Spleen (tissue), 11 donors: Measurements from ENCODE around the gene HBM. TPM values are rescaled to one million over a fixed set of nuclear protein-coding genes. Genes with fewer than 3 reads are reported as not detected.
"Not testable (repeated sequence)": the region's sequence is repeated elsewhere in the genome, so short reads cannot be mapped to it uniquely, and the experiment has no call there.

Source experiments
- DNase-seq: peaks from one replicate; pipeline ENCODE4 v3.0.0-alpha.2; 2020
- H3K27ac ChIP-seq, 8 donors: fragments of 200-600 bp; sonication (generic) in 7 of 8; 1 replicate in 4 of 8; 2 replicates in 4 of 8; pipeline versions ENCODE4 v1.5.0 to v1.8.0; 2016 to 2021; ENCODE audit warnings: inconsistent platforms in 4 of 8, mild to moderate bottlenecking in 4 of 8, moderate library complexity in 1 of 8
- H3K27me3 ChIP-seq, 7 donors: fragments of 200-600 bp; sonication (generic) in 6 of 7; replicated peaks in 1 of 7; 1 replicate in 4 of 7; 2 replicates in 3 of 7; pipeline versions ENCODE4 v1.5.0 to v1.8.0; 2016 to 2021; ENCODE audit warnings: inconsistent platforms in 3 of 7, mild to moderate bottlenecking in 1 of 7
- H3K36me3 ChIP-seq, 6 donors: fragments of 200-600 bp; sonication (generic) in 5 of 6; 1 replicate in 4 of 6; 2 replicates in 2 of 6; pipeline versions ENCODE4 v1.5.0 to v1.8.0; 2016 to 2021; ENCODE audit warnings: inconsistent platforms in 2 of 6
- H3K4me1 ChIP-seq, 6 donors: fragments of 200-600 bp; sonication (generic) in 5 of 6; 1 replicate in 3 of 6; 2 replicates in 3 of 6; pipeline versions ENCODE4 v1.5.0 to v1.8.0; 2016 to 2021; ENCODE audit warnings: inconsistent platforms in 3 of 6
- H3K4me3 ChIP-seq, 8 donors: fragments of 200-600 bp; sonication (generic) in 7 of 8; 1 replicate in 4 of 8; 2 replicates in 4 of 8; pipeline versions ENCODE4 v1.5.0 to v1.8.0; 2016 to 2021; ENCODE audit warnings: inconsistent platforms in 4 of 8, mild to moderate bottlenecking in 4 of 8, moderate library complexity in 2 of 8
- H3K9me3 ChIP-seq, 8 donors: fragments of 200-600 bp; sonication (generic) in 7 of 8; 1 replicate in 4 of 8; 2 replicates in 4 of 8; pipeline versions ENCODE4 v1.5.0 to v1.8.0; 2016 to 2021; ENCODE audit warnings: inconsistent platforms in 4 of 8
- POLR2A ChIP-seq, 3 donors: fragments of 450-650 bp; IDR thresholded peaks; one replicate each; pipeline ENCODE4 v1.5.1; 2017; ENCODE audit warnings: antibody characterized with exemption in 3 of 3, mild to moderate bottlenecking in 1 of 3
- POLR2AphosphoS5 ChIP-seq, 3 donors: sonication (generic); formaldehyde crosslinking; IDR thresholded peaks; one replicate each; pipeline ENCODE4 v1.5.1; 2017; ENCODE audit warnings: antibody characterized with exemption in 3 of 3
- WGBS, 5 donors: extraction: QIAGEN DNeasy Blood & Tissue Kit in 3 of 5; methylation state at CpG; one replicate each; pipeline versions ENCODE4 v1.1.5 to v1.1.7; 2013 to 2018; 5-methylcytosine and 5-hydroxymethylcytosine counted together
- intact Hi-C: fragments of 100-400 bp; cut with DNase I; formaldehyde crosslinking; loops from one replicate; pipeline ENCODE4 v1.15.0; 2023; ENCODE audit warnings: low total_unique reads
- polyA plus RNA-seq, 3 donors: library from polyadenylated mRNA; stranded (reverse); fragments of 200-250 nt; gene quantifications; one replicate each; pipeline ENCODE4 v1.2.1, GENCODE V29; 2013
- total RNA-seq, 7 donors: library from RNA; depleted of rRNA in 3 of 7; stranded (reverse); fragments of >200 nt in 3 of 7; fragmentation: NEBNext Ultra II Directional in 4 of 7; extraction: Animal tissue kit (Norgen Biotek cat#: 25700) in 4 of 7; gene quantifications; one replicate each; pipeline versions ENCODE4 v1.1.0 to v1.2.1, GENCODE V29; 2016 to 2021
- TF ChIP-seq, protein P1 (sequence below), 11 experiments: fragments of 200-600 bp in 7 of 11; fragments of 450-650 bp in 4 of 11; sonication (generic) in 4 of 11; IDR thresholded peaks in 8 of 11; conservative IDR thresholded peaks in 3 of 11; 1 replicate in 7 of 11; 2 replicates in 4 of 11; pipeline versions ENCODE4 v1.4.0 to v1.8.0; 2016 to 2021; ENCODE audit warnings: antibody characterized with exemption in 11 of 11, inconsistent platforms in 4 of 11, mild to moderate bottlenecking in 1 of 11
- donor health status: healthy with polysubstance abuse.
- donor health status: DM: no; HTN: no; CAD: no; lungs with moderate emphysema.
- donor health status: DM: no; HTN: no; CAD: no.
- donor health status: Bipolar disorder and iron deficiency.
- donor health status: healthy.
- donor health status: DM: no; HTN: no; CAD: no.
- donor health status: DM: yes; HTN: yes; CAD: no.

The HBM gene
- total and polyA plus RNA-seq, 10 donors: 0.20 to 96.6 (median 2.9) TPM; not detected in 1

DNA sequence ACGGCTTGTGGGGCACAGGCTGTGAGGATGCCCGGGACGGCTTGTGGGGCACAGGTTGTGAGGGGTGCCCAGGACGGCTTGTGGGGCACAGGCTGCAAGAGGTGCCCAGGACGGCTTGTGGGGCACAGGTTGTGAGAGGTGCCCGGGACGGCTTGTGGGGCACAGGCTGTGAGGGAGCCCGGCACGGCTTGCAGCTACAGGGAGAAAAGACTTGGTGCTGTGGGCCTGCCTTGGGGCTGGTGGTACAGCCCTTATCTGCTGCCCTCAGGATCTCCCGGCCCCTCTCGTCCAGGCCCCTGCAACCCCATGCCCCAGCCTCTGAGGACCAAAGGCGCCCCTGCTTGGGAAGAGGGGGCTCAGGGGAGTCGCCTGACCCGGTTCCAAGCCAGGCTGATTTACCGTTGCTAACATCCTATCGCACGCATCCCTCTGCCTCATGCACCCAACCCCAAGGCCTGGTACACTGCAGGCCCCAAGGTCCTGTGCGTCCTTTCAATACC lies 5.0 kb upstream of the HBM start:
- peaks cover 6 to 9% (median 9%) of the 10 kb centered on the region in 6 donors for H3K4me1 ChIP-seq
- H3K27ac ChIP-seq: no peak overlapping the region
- 67 to 78% (median 76%) methylated on average over 13 to 18 of the region's 18 CpGs for WGBS, 5 donors
- intact Hi-C loops: no loop called here
- no peaks in the 10 kb centered on the region for H3K36me3 ChIP-seq
- no peak for TF ChIP-seq POLR2A (IDR thresholded peaks at IDR 0.05)
- TF ChIP-seq POLR2AphosphoS5 (IDR thresholded peaks at IDR 0.05): no peak
- TF ChIP-seq, protein P1, sequence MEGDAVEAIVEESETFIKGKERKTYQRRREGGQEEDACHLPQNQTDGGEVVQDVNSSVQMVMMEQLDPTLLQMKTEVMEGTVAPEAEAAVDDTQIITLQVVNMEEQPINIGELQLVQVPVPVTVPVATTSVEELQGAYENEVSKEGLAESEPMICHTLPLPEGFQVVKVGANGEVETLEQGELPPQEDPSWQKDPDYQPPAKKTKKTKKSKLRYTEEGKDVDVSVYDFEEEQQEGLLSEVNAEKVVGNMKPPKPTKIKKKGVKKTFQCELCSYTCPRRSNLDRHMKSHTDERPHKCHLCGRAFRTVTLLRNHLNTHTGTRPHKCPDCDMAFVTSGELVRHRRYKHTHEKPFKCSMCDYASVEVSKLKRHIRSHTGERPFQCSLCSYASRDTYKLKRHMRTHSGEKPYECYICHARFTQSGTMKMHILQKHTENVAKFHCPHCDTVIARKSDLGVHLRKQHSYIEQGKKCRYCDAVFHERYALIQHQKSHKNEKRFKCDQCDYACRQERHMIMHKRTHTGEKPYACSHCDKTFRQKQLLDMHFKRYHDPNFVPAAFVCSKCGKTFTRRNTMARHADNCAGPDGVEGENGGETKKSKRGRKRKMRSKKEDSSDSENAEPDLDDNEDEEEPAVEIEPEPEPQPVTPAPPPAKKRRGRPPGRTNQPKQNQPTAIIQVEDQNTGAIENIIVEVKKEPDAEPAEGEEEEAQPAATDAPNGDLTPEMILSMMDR (IDR thresholded peaks at IDR 0.05 in 8 of 11, conservative IDR thresholded peaks at IDR 0.05 in 3 of 11): no peak
- no peaks in the 10 kb centered on the region for H3K9me3 ChIP-seq
- DNase-seq: no peak
- H3K4me3 ChIP-seq: no peak overlapping the region
- H3K27me3 ChIP-seq: peaks cover 0 to 69% (median 21%) of the 10 kb centered on the region in 7 donors

DNA sequence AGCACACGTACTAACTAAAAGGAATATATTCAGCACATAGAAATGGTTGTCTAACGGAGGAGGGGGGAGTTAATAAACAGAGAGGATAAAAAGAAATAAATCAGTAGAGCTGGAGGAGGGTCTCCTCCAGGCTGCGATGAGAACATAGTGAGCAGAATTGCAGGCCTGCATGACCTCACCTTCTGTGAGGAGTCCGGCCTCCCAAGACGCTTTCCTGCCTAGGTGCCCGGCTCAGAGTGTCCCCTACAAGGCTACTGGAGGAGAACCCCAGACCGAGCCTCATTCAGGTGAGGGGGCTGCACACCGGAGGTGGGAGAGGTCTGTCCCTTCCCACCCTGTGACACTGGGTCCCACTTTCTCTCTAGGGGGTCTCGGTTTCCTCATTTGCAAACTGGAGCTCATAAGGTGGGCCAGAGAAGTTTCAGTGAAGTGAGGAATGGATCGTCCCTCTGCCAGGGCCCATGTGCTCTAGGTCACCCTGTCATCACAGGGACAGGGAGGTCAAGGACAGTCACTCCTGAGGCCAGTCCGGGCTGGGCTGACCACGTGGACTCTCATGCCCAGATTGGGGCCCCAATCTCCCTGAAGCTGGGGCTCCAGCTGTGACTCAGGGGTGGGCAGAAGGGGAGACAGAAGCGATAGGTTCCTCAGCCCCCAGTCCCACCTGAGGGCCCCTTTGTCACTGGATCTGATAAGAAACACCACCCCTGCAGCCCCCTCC lies 3.3 kb upstream of the HBM start:
- no peaks in the 10 kb centered on the region for H3K9me3 ChIP-seq
- no peak overlapping the region for H3K4me3 ChIP-seq
- H3K27me3 ChIP-seq: peaks cover 0 to 70% (median 36%) of the 10 kb centered on the region in 7 donors
- no peak overlapping the region for H3K27ac ChIP-seq
- TF ChIP-seq POLR2A (IDR thresholded peaks at IDR 0.05) (no peak), POLR2AphosphoS5 (IDR thresholded peaks at IDR 0.05) (no peak)
- TF ChIP-seq, protein P1 (IDR thresholded peaks at IDR 0.05 in 8 of 11, conservative IDR thresholded peaks at IDR 0.05 in 3 of 11): no peak
- no peaks in the 10 kb centered on the region for H3K36me3 ChIP-seq
- peaks cover 13 to 24% (median 20%) of the 10 kb centered on the region in 6 donors for H3K4me1 ChIP-seq
- no peak for DNase-seq
- intact Hi-C loops: no loop called here
- 84 to 92% (median 87%) methylated on average over 11 to 13 of the region's 13 CpGs for WGBS, 5 donors

DNA sequence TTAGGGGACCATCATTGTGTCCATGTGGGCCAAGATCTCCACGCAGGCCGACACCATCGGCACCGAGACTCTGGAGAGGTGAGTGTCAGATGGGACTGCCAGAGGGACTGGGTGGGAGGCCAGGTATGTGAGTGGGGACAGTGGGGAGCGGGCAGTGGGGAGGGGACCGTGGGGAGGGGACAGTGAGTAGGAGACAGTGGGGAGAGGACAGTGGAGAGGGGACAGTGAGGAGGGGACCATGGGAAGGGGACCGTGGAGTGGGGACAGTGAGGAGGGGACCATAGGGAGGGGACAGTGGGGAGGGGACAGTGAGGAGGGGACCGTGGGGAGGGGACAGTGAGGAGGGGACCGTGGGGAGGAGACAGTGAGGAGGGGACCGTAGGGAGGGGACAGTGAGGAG lies 2.6 kb upstream of the HBM start:
- H3K4me3 ChIP-seq, H3K36me3 ChIP-seq, DNase-seq, H3K9me3 ChIP-seq, intact Hi-C loops, H3K27ac ChIP-seq: not testable (repeated sequence)
- 80 to 95% (median 90%) methylated on average over 7 to 10 of the region's 10 CpGs for WGBS, 5 donors
- Histone ChIP-seq H3K4me1 (peaks cover 13 to 24% (median 20%) of the 10 kb centered on the region in 6 donors), H3K27me3 (peaks cover 0 to 70% (median 39%) of the 10 kb centered on the region in 7 donors)

DNA sequence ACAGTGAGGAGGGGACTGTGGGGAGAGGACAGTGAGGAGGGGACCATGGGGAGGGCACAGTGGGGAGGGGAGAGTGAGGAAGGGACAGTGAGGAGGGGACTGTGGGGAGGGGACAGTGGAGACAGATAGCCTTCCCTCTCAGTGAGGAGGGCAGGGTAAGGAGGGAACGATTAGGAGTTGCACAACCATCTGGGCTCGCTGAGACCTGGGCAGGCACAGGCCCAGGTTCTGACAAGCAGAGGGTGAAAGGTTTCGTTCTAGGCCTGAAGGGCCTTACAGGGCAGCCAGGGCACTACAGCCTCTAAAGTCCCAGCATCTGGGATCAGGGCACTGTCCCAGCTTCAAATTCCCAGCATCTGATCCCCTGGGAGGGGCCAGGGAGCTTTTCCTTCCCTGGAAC lies 2.1 kb upstream of the HBM start:
- H3K9me3 ChIP-seq, H3K36me3 ChIP-seq, intact Hi-C loops, H3K27ac ChIP-seq, DNase-seq, H3K4me3 ChIP-seq: not testable (repeated sequence)
- 9 to 35% (median 20%) methylated on average over 2 to 3 of the region's 3 CpGs; no CpG with 5 or more reads in 1 of the 5 donors for WGBS, 5 donors
- H3K27me3 ChIP-seq: peaks cover 0 to 70% (median 42%) of the 10 kb centered on the region in 7 donors
- peaks cover 13 to 24% (median 20%) of the 10 kb centered on the region in 6 donors for H3K4me1 ChIP-seq

DNA sequence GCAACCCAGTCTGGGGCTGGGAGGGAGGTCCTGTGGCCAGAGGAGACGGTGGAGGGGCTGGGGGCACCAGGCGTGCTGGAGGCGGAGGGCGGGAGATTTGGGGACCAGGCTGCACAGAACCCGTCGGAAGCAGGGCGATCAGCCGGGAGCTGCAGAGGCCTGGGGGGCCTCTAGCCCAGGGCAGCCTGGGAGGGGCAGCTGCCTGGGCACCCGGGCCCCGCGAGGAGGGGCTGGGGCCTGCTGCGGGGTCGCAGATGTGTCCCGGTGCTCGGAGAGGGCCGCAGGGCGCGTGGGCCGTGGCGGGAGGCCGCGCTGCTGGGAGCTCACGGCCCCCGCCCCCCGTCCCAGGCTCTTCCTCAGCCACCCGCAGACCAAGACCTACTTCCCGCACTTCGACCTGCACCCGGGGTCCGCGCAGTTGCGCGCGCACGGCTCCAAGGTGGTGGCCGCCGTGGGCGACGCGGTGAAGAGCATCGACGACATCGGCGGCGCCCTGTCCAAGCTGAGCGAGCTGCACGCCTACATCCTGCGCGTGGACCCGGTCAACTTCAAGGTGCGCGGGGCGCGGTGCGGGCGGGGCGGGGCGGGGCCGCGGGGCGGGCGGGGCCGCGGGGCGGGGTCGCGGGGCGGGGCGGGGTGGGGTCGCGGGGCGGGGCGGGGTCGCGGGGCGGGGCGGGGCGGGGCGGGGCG lies 1.5 kb upstream of the HBM start:
- WGBS, 5 donors: 0% methylated on average over 27 of the region's 80 CpGs; no CpG with 5 or more reads in 4 of the 5 donors
- DNase-seq, H3K27ac ChIP-seq, H3K36me3 ChIP-seq, intact Hi-C loops, H3K9me3 ChIP-seq, H3K4me3 ChIP-seq: not testable (repeated sequence)
- H3K27me3 ChIP-seq: peaks cover 0 to 74% (median 48%) of the 10 kb centered on the region in 7 donors
- H3K4me1 ChIP-seq: peaks cover 13 to 24% (median 20%) of the 10 kb centered on the region in 6 donors
